ENCODE results near the gene NOM1. TPM values are rescaled to one million over a fixed set of nuclear protein-coding genes. Genes with fewer than 3 reads are reported as not detected.

NOM1 gene
- total RNA-seq, 3 donors from 2014 or later (not counting 1 experiment from before 2014, with no cell fraction given), result 22.5 to 35.6 (median 34.7) TPM

- Mint-ChIP-seq H3K27me3 (ENCODE audit: low read depth in 2 of 2) (peaks cover 53 to 63% of the 10 kb centered on the region in 2 donors), H3K36me3 (no peaks in the 10 kb centered on the region)
- intact Hi-C loops (cut with micrococcal nuclease), result no loop called here
Observed at GRCh38 chr7:157014635-157015555, 65.4 kb downstream of the NOM1 start.

GRCh38 chr7:157016024-157016351 is 66.5 kb downstream of the NOM1 start:
- Histone ChIP-seq H3K4me3 (ENCODE audit: low read length) (no peak overlapping the region), H3K9me3 (ENCODE audit: control insufficient read depth, insufficient read depth, low read length) (no peaks in the 10 kb centered on the region), H3K27me3 (ENCODE audit: control insufficient read depth, insufficient read depth, low read length) (peaks cover 76% of the 10 kb centered on the region), H3K36me3 (ENCODE audit: control insufficient read depth, insufficient read depth, low read length) (no peaks in the 10 kb centered on the region), H3K4me1 (ENCODE audit: control insufficient read depth, insufficient read depth, low read length) (peaks cover 22% of the 10 kb centered on the region), H3K27ac (ENCODE audit: low read length) (no peak overlapping the region)
- Mint-ChIP-seq H3K27me3 (ENCODE audit: low read depth in 2 of 2) (peaks cover 55 to 63% of the 10 kb centered on the region in 2 donors), H3K4me3 (no peak overlapping the region), H3K4me1 (no peaks in the 10 kb centered on the region), H3K27ac (no peak overlapping the region), H3K9me3 (no peaks in the 10 kb centered on the region), H3K36me3 (no peaks in the 10 kb centered on the region)
- WGBS (ENCODE audit: insufficient coverage), result 8% methylated on average over 10 of the region's 11 CpGs
- intact Hi-C loops (cut with micrococcal nuclease), result no loop called here
- no peak for ATAC-seq
- no peak for DNase-seq
- no peak for TF ChIP-seq CTCF (IDR thresholded peaks at IDR 0.05)

More at GRCh38 chr7:157014635-157015555, 65.4 kb downstream of the NOM1 start:
- H3K4me3 Mint-ChIP-seq, result no peak overlapping the region
- ATAC-seq (no peak), DNase-seq (no peak)
- Histone ChIP-seq H3K4me3 (ENCODE audit: low read length) (no peak overlapping the region), H3K27me3 (ENCODE audit: control insufficient read depth, insufficient read depth, low read length) (peaks cover 68% of the 10 kb centered on the region), H3K27ac (ENCODE audit: low read length) (no peak overlapping the region), H3K4me1 (ENCODE audit: control insufficient read depth, insufficient read depth, low read length) (peaks cover 23% of the 10 kb centered on the region), H3K9me3 (ENCODE audit: control insufficient read depth, insufficient read depth, low read length) (no peaks in the 10 kb centered on the region), H3K36me3 (ENCODE audit: control insufficient read depth, insufficient read depth, low read length) (no peaks in the 10 kb centered on the region)
- H3K4me1 Mint-ChIP-seq, result no peaks in the 10 kb centered on the region
- no peak overlapping the region for H3K27ac Mint-ChIP-seq
- WGBS (ENCODE audit: insufficient coverage), result 27% methylated on average over 12 of the region's 12 CpGs
- no peak for TF ChIP-seq CTCF (IDR thresholded peaks at IDR 0.05)
- H3K9me3 Mint-ChIP-seq, result no peaks in the 10 kb centered on the region

- Mint-ChIP-seq H3K4me3 (no peak overlapping the region), H3K4me1 (no peaks in the 10 kb centered on the region), H3K9me3 (no peaks in the 10 kb centered on the region), H3K27ac (no peak overlapping the region), H3K27me3 (ENCODE audit: low read depth in 2 of 2) (peaks cover 55 to 59% of the 10 kb centered on the region in 2 donors), H3K36me3 (no peaks in the 10 kb centered on the region)
- Histone ChIP-seq H3K4me3 (ENCODE audit: low read length) (no peak overlapping the region), H3K27me3 (ENCODE audit: control insufficient read depth, insufficient read depth, low read length) (peaks cover 70% of the 10 kb centered on the region), H3K27ac (ENCODE audit: low read length) (no peak overlapping the region), H3K36me3 (ENCODE audit: control insufficient read depth, insufficient read depth, low read length) (no peaks in the 10 kb centered on the region), H3K9me3 (ENCODE audit: control insufficient read depth, insufficient read depth, low read length) (no peaks in the 10 kb centered on the region), H3K4me1 (ENCODE audit: control insufficient read depth, insufficient read depth, low read length) (peaks cover 19% of the 10 kb centered on the region)
- intact Hi-C loops (cut with micrococcal nuclease), result no loop called here
- WGBS (ENCODE audit: insufficient coverage), result 6% methylated on average over 16 of the region's 16 CpGs
- TF ChIP-seq CTCF (IDR thresholded peaks at IDR 0.05), result no peak
- DNase-seq, result no peak
- no peak for ATAC-seq
Observed at GRCh38 chr7:157016352-157017041, 67.0 kb downstream of the NOM1 start.
